HG02938 (cell line): ENCODE measurements around the gene SRP14.

Source experiments
- ATAC-seq: cut with Tn5 transposase; IDR thresholded peaks from one replicate; pipeline ENCODE4 v1.9.1; 2021; ENCODE audit warnings: mild to moderate bottlenecking, moderate library complexity; ENCODE audit not compliant: unreplicated experiment

SRP14 gene

DNA sequence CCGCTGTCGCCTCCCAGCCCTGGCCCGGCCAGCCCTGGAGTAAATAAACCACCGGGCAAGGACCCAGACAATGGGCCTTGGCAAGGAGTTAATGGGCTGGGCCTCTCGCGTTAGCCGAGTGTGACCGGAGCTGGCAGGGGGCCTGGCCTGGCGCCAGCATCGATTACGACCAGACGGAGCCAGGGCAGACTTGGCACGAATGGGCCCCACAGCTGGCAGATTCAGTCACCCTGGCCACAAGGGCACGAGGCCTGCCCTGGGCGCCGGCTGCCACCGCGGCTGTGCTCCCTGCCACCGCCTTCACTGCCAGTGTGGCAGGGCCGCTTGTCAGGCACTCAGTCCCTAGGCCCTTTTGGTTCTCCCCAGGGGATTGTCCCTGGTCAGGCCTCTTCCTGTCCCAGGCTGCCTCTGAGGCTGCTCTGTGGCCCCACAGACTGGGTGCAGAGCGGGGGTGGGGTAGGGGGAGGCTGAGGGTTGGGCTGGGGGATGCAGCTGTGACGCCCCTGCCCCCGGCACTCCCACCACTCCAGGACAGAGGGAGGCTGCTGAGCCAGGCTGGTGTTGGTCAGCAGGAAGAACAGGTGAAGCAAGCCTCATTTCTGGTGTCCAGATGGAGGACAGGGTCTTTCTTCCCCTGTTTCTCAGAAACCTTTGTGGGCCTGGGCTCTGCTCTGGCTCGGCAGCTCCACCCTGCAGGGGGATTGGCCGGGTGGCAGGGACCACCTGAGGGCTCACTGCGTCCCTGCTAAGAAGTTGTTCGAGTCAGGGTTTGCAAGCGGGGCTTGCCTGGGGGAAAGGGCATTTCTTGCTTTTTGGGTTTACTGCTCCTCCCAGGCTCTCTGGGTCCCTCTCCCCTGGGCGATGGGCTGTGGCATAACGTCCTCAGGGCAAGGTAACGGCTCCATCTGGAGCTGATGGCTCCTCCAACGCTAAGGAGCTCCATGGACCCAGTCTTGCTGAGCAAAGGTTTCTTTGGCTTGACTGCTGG is 30.5 kb upstream of the SRP14 start:
- peak; percentile 53 for ATAC-seq

GRCh38 chr15:40067921-40068624 is 29.1 kb upstream of the SRP14 start:
- ATAC-seq, result no peak

DNA sequence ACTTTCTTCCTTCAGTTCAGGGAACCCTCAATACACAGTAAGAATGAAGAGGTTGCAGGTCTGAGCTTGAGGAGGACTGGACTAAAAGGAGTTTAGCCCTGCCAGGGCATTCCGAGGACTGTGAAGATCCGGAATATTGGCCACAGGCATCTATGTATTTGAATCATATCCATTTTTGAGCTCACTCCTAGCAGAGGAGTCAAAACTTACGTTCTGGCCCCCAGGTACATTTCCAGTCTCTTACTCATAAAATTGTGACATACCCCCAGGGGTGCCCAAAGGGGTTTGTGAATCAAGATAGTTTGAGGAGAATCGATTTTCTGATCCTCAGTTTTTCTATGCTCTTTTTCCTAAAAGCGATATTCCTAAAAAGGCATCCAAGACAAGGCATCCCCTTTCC is 27.6 kb upstream of the SRP14 start:
- ATAC-seq, result no peak

- no peak for ATAC-seq
Observed at GRCh38 chr15:40065166-40065565, 26.2 kb upstream of the SRP14 start.

DNA sequence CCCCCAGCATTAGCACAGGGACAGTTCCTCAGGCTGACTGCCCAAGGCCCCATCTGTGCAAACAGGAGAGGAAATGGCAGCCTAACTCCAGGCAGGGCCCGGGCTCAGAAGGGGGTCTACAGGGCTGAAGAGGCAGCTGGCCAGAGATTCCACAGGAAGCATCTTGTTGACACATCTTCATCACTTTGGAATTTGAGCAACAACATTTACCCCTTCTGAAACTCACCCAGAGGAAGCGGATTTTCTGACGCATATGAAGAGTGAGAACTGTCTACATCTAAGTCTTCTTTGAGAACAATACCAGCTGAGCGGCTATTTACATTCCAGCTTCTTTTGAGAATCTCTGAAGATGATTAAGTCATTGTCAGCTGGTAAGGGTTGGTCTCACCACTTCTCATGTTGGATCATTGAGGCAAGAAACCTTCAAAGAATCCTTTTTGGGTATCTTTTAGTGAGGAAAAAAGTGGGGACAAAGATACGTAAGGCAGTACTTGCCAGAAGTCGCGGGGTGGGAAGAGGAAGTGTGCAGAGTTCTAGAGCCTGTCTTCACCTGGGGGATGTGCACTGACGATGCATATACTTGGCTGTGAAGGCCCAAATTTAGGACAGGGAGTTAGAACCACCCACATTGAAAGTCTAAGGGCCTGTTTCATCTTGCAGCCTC is 25.4 kb upstream of the SRP14 start:
- peak; percentile 49 for ATAC-seq

GRCh38 chr15:40063563-40064011 is 24.6 kb upstream of the SRP14 start:
- no peak for ATAC-seq

- no peak for ATAC-seq
Observed at GRCh38 chr15:40062816-40063562, 24.0 kb upstream of the SRP14 start.

GRCh38 chr15:40061212-40061901 is 22.4 kb upstream of the SRP14 start:
- peak; percentile 71 for ATAC-seq

- no peak for ATAC-seq
Observed at GRCh38 chr15:40060236-40060961, 21.4 kb upstream of the SRP14 start.

DNA sequence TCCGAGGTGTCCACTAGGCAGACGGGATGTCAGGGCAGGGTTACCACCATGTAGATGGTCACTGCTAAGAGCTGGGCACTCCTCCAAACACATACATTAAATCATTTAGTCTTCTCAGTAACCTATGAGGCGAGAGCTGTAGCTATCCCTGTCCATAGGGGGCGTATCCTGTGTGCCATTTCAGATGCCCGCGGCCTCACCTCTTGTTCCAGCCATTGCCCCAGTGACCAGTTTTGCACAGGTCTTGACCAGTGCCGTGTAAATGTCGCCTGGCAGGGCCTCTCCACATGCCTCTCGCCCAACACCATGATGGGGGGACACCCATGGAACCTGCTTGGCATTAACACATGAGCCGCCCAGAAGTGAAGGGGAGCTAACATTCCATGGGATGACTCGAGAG is 20.8 kb upstream of the SRP14 start:
- ATAC-seq, result no peak

DNA sequence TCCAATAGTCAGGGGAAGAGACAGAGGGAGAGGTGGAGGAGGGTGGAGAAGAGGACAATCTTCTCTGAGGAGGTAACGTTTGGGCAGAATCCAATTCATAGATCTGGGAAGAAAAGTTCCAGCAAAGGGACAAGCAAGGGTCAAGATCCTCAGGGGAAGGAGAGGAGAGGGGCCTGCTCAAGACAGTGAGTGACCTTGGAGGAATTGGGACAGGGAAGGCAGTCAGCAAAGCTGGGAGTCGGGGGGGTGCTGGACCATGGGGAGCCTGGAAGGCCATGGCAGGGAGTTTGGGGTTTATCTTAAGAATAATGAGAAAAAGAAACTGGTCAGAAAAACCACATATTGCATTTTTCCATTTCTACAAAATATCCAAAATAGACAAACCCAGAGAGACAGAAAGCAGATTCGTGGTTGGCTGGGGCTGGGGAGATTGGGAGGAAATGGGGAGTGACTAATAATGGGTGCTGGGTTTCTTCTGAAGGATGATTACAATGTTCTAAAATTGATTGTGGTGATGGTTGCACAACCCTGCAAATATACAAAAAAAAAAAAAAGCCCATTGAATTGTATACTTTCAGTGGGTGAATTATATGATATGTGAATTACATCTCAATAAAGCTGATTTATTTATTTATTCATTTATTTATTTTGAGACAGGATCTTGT is 19.6 kb upstream of the SRP14 start:
- no peak for ATAC-seq

DNA sequence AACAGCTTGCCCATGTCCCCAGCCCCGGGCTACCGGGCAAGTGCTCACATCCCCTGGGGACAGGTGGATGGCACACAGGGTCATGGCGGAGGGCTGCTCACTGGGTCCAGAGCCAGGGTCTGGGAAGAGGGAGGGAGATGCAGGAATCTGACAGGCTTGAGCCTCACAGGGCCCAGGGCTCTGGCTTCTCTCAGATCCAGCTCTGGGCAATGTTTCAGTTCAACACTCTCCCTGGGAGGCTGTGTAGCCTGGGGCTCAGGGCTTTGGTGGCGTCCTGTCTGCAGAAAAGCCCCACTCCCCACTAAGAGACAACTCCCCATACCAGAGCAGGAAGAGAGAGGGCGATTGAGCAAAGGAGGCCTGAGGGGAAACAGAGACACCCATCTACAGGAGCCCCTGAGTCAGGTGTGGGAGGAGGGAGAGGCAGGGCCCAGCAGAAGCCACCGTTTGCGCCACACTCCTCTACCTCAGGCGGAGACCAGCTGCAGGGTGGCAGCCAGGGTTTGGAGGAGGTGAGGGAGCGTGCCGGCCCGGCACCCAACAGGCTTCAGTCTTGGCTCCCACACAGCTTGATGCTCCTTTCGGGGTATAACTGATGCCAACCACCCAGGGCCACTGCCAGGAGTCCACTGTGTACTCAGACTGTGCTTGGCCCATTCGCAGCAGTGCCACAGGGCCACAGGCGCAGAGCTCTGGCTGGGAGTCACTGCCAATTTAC is 16.8 kb upstream of the SRP14 start:
- no peak for ATAC-seq

DNA sequence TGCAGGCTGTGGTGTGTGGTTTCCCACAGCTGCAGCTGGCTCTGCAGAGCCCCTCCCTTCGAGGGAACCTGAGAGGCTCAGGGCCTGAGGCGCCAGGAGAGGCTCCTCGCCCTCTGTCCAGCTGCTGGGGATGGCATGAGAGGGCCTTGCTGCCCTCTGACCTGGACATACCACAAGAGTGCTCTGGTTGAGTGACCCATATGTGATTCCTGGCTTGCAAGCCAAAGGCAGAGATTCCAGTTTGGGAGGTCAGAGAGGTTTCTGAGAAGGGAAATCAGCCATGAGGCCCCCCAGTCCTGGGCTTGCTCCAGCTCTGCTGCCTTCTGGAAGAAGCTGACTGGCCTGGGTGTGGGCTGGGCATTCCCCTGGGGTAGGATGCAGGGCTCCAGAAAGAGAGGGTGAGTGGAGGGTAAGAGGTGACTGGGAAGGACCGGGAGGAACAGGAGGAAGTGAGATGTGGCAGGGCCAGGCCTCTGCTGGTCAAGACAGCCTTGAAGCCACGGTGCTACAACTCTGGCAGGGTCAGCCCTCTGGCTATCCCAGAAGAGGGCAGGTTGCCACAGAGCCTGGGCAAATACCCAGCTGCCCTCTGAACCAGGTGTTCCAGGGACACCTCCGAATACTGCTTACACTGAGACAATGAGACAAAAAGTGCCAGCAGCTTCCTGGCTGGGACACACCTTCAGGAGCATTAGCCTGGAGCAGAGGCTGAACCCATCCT is 16.0 kb upstream of the SRP14 start:
- peak; percentile 67 for ATAC-seq

DNA sequence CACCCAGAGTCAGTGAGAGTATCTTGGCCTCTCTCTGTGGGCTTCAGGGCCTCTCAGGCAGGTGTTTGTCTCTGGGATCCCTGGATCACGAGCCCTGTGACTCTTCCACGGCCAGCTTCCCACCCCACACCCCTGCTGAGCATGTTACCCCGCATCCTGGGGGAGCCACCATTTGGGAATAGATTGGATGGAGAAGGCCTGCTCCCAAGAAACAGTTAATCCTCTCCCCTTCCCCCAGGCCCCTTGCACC is 15.5 kb upstream of the SRP14 start:
- peak; percentile 39 for ATAC-seq

DNA sequence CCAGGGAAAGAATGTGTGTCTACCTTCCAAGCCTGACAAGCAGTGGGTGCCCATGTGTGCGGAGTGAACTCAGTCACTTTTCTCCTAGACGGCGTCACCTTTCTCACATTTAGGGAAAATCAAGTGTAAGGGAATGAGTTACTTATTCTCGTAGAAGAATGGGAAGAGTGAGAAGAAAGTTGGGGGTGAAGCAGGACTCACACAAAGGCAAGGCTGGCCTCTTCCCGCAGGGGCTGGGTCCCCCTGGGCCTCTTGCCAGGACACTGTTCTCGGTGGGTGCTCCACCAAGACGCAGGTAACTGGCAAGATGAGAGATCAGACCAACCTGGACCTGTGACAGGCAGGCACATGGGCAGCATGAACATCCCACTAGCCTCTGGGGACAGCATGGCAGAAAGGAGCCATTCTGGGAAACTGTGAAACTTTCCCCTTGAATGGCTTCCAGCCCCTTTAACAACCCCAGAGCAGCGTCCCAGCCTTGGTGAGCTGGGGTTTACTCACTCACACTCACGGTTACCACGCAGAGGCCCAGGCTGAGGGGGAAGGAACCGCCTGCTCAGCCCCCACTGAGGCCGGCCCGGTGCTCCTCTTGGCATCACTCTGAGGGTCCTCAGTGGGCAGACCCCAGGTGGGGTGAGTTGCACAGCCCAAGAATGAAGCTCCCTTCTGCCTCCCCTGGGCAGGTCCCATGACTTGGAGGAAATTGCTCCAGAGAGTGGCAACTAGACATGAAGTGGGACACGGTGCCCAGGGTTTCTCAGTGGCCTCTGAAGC is 15.0 kb upstream of the SRP14 start:
- peak; percentile 20 for ATAC-seq

GRCh38 chr15:40053079-40053830 is 14.3 kb upstream of the SRP14 start:
- no peak for ATAC-seq
